HepG2 (cell line): ENCODE measurements around the gene CFAP100. TPM values are rescaled to one million over a fixed set of nuclear protein-coding genes. Genes with fewer than 3 reads are reported as not detected.

Experiments used
- BRCA1 ChIP-seq: sonication (generic); formaldehyde crosslinking; IDR thresholded peaks from 2 replicates; pipeline ENCODE4 v1.4.0; 2020; ENCODE audit warnings: missing genetic modification reagents
- DBP ChIP-seq: sonication (generic); formaldehyde crosslinking; IDR thresholded peaks from 2 replicates; pipeline ENCODE4 v1.4.0; 2020; ENCODE audit warnings: missing genetic modification reagents; ENCODE audit errors: not compliant biosample characterization
- FOXA1 ChIP-seq, 2 experiments: fragments of 450-650 bp in 1 of 2; sonication (generic) in 1 of 2; formaldehyde crosslinking in 1 of 2; IDR thresholded peaks; 2 replicates each; pipeline versions ENCODE4 v1.4.0 to v1.6.1; 2016 to 2020; ENCODE audit warnings: missing genetic modification reagents in 1 of 2
- FOXM1 ChIP-seq: sonication (generic); formaldehyde crosslinking; IDR thresholded peaks from 2 replicates; pipeline ENCODE4 v1.5.0; 2020; ENCODE audit warnings: missing genetic modification reagents
- GFI1 ChIP-seq: sonication (generic); formaldehyde crosslinking; IDR thresholded peaks from 2 replicates; pipeline ENCODE4 v1.5.0; 2020; ENCODE audit warnings: missing genetic modification reagents, mild to moderate bottlenecking, borderline replicate concordance
- HNF4A ChIP-seq: sonication (generic); formaldehyde crosslinking; IDR thresholded peaks from 2 replicates; pipeline ENCODE4 v1.4.0; 2020; ENCODE audit warnings: missing genetic modification reagents
- KDM4B ChIP-seq: sonication (generic); formaldehyde crosslinking; IDR thresholded peaks from 2 replicates; pipeline ENCODE4 v1.4.0; 2020; ENCODE audit warnings: missing genetic modification reagents
- PATZ1 ChIP-seq: sonication (generic); formaldehyde crosslinking; IDR thresholded peaks from 2 replicates; pipeline ENCODE4 v1.4.0; 2020; ENCODE audit warnings: missing genetic modification reagents
- RBM22 ChIP-seq: fragments of 200-400 bp; formaldehyde crosslinking; optimal IDR thresholded peaks from 2 replicates; pipeline ENCODE3; 2017; ENCODE audit warnings: mild to moderate bottlenecking, low read length, moderate library complexity
- RFX5 ChIP-seq: IDR thresholded peaks from 2 replicates; pipeline ENCODE4 v1.6.1; 2011; ENCODE audit warnings: low read depth, low read length, improper control_type of control experiment
- TGIF2 ChIP-seq: IDR thresholded peaks from 2 replicates; pipeline ENCODE4 v1.6.1; 2016; ENCODE audit warnings: control low read depth, missing compliant biosample characterization
- ZBTB21 ChIP-seq: sonication (generic); formaldehyde crosslinking; IDR thresholded peaks from 2 replicates; pipeline ENCODE4 v1.4.0; 2020; ENCODE audit warnings: missing genetic modification reagents
- ZKSCAN8 ChIP-seq: IDR thresholded peaks from 2 replicates; pipeline ENCODE4 v1.6.1; 2016; ENCODE audit warnings: borderline replicate concordance, missing genetic modification reagents, missing compliant biosample characterization
- ZNF24 ChIP-seq: fragments of 450-650 bp; IDR thresholded peaks from 2 replicates; pipeline ENCODE4 v1.6.1; 2017; ENCODE audit warnings: antibody characterized with exemption, mild to moderate bottlenecking
- ZSCAN25 ChIP-seq: sonication (generic); formaldehyde crosslinking; IDR thresholded peaks from 2 replicates; pipeline ENCODE4 v1.8.0; 2022; ENCODE audit warnings: mild to moderate bottlenecking, missing genetic modification reagents
- polyA plus RNA-seq, 8 experiments: library from polyadenylated mRNA; depleted of rRNA in 3 of 8; stranded (reverse) in 7 of 8; unstranded in 1 of 8; fragments of >200 nt; fragmentation: Illumina TruSeq in 4 of 8; extraction: Trizol in 4 of 8; gene quantifications; 2 replicates each; pipeline versions ENCODE4 v1.2.1 to v1.2.3, GENCODE V29; 2011 to 2016; ENCODE audit warnings: low read depth in 4 of 8, missing spikeins in 1 of 8, mixed read lengths in 1 of 8; ENCODE audit not compliant: insufficient read depth in 1 of 8
- total RNA-seq, 5 experiments: library from RNA; depleted of rRNA; stranded (reverse); fragments of >200 nt; fragmentation: Illumina TruSeq; extraction: Trizol; gene quantifications; 2 replicates each; pipeline ENCODE4 v1.2.3, GENCODE V29; 2016; ENCODE audit warnings: low read depth in 1 of 5
- TF ChIP-seq, protein P1 (sequence below): sonication (generic); formaldehyde crosslinking; IDR thresholded peaks from 2 replicates; pipeline ENCODE4 v1.5.0; 2020; ENCODE audit warnings: mild to moderate bottlenecking, missing genetic modification reagents, borderline replicate concordance
- TF ChIP-seq, protein P2 (sequence below): IDR thresholded peaks from 2 replicates; pipeline ENCODE4 v1.6.1; 2018; ENCODE audit warnings: missing genetic modification reagents, mild to moderate bottlenecking, missing compliant biosample characterization

Gene CFAP100
- total and polyA plus RNA-seq, 2 of the 13 experiments (the other 11 are each of a cell fraction or from before 2014, with no cell fraction given) = 0.32 TPM; not detected in 1

DNA sequence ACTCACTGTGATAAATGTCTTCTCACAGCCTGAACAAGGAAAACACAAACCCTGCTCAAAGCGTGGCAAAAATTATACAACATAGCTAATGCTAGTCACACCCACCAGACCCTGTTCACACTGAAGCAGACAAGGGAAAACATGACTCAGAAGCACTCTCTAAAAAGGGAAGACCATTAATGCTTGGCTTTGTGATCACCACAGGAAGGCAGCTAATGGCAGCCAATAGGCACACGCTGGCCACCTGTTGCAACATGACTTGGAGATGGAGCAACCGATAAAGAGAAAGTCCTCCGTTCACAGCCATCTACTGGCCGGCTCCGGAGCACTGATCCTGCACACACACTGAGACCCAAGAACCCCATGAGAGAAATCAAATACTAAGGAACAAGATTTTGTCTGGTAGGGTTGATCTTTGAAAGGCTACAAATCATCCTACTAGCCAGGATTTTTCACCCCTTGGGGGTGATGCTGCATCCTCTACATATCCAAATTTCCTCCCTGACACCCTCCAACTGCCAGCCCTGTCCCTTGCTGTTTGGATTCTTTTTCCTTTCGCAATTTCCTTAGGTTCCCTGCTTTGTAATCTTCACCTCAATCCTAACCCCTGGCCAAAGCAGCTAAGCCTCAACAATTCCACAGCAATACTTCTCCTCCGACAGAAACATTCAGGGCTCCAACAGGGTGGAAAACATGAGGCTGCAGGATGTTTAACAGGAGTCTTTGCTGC is 77.7 kb downstream of the CFAP100 start (continued):
- TF ChIP-seq ZSCAN25 (0 out of 2 replicates have a peak, but pooled peaks have one; percentile 32), GFI1 (CRISPR knock-in tag) (no peak), FOXM1 (CRISPR knock-in tag) (no peak), DBP (CRISPR knock-in tag) (no peak), KDM4B (CRISPR knock-in tag) (no peak), ZBTB21 (CRISPR knock-in tag) (no peak), RBM22 (no peak), TGIF2 (CRISPR knock-in tag) (0 out of 2 replicates have a peak, but pooled peaks have one; percentile 65), RFX5 (0 out of 2 replicates have a peak, but pooled peaks have one; percentile 29), ZNF24 (no peak), ZKSCAN8 (CRISPR knock-in tag) (no peak; the same call in 1 of the 2 replicates), PATZ1 (CRISPR knock-in tag) (no peak), BRCA1 (no peak), HNF4A (CRISPR knock-in tag) (0 out of 2 replicates have a peak, but pooled peaks have one; percentile 31), FOXA1 (IDR thresholded peaks at IDR 0.05) (no peak), FOXA1 (CRISPR knock-in tag; IDR thresholded peaks at IDR 0.05) (peak; percentile 32; the same call in 1 of the 2 replicates)
- TF ChIP-seq, protein P1, sequence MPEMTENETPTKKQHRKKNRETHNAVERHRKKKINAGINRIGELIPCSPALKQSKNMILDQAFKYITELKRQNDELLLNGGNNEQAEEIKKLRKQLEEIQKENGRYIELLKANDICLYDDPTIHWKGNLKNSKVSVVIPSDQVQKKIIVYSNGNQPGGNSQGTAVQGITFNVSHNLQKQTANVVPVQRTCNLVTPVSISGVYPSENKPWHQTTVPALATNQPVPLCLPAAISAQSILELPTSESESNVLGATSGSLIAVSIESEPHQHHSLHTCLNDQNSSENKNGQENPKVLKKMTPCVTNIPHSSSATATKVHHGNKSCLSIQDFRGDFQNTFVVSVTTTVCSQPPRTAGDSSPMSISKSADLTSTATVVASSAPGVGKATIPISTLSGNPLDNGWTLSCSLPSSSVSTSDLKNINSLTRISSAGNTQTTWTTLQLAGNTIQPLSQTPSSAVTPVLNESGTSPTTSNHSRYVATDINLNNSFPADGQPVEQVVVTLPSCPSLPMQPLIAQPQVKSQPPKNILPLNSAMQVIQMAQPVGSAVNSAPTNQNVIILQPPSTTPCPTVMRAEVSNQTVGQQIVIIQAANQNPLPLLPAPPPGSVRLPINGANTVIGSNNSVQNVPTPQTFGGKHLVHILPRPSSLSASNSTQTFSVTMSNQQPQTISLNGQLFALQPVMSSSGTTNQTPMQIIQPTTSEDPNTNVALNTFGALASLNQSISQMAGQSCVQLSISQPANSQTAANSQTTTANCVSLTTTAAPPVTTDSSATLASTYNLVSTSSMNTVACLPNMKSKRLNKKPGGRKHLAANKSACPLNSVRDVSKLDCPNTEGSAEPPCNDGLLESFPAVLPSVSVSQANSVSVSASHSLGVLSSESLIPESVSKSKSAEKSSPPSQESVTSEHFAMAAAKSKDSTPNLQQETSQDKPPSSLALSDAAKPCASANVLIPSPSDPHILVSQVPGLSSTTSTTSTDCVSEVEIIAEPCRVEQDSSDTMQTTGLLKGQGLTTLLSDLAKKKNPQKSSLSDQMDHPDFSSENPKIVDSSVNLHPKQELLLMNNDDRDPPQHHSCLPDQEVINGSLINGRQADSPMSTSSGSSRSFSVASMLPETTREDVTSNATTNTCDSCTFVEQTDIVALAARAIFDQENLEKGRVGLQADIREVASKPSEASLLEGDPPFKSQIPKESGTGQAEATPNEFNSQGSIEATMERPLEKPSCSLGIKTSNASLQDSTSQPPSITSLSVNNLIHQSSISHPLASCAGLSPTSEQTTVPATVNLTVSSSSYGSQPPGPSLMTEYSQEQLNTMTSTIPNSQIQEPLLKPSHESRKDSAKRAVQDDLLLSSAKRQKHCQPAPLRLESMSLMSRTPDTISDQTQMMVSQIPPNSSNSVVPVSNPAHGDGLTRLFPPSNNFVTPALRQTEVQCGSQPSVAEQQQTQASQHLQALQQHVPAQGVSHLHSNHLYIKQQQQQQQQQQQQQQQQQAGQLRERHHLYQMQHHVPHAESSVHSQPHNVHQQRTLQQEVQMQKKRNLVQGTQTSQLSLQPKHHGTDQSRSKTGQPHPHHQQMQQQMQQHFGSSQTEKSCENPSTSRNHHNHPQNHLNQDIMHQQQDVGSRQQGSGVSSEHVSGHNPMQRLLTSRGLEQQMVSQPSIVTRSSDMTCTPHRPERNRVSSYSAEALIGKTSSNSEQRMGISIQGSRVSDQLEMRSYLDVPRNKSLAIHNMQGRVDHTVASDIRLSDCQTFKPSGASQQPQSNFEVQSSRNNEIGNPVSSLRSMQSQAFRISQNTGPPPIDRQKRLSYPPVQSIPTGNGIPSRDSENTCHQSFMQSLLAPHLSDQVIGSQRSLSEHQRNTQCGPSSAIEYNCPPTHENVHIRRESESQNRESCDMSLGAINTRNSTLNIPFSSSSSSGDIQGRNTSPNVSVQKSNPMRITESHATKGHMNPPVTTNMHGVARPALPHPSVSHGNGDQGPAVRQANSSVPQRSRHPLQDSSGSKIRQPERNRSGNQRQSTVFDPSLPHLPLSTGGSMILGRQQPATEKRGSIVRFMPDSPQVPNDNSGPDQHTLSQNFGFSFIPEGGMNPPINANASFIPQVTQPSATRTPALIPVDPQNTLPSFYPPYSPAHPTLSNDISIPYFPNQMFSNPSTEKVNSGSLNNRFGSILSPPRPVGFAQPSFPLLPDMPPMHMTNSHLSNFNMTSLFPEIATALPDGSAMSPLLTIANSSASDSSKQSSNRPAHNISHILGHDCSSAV = no peak
- TF ChIP-seq, protein P2, sequence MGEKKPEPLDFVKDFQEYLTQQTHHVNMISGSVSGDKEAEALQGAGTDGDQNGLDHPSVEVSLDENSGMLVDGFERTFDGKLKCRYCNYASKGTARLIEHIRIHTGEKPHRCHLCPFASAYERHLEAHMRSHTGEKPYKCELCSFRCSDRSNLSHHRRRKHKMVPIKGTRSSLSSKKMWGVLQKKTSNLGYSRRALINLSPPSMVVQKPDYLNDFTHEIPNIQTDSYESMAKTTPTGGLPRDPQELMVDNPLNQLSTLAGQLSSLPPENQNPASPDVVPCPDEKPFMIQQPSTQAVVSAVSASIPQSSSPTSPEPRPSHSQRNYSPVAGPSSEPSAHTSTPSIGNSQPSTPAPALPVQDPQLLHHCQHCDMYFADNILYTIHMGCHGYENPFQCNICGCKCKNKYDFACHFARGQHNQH (CRISPR knock-in tag) = peak; percentile 78
